ENCODE measurements around the gene PNKP. TPM values are rescaled to one million over a fixed set of nuclear protein-coding genes. Genes with fewer than 3 reads are reported as not detected.

PNKP gene
- total and polyA plus RNA-seq, 2 experiments from 2014 or later, result 74.5 to 98.4 TPM

DNA sequence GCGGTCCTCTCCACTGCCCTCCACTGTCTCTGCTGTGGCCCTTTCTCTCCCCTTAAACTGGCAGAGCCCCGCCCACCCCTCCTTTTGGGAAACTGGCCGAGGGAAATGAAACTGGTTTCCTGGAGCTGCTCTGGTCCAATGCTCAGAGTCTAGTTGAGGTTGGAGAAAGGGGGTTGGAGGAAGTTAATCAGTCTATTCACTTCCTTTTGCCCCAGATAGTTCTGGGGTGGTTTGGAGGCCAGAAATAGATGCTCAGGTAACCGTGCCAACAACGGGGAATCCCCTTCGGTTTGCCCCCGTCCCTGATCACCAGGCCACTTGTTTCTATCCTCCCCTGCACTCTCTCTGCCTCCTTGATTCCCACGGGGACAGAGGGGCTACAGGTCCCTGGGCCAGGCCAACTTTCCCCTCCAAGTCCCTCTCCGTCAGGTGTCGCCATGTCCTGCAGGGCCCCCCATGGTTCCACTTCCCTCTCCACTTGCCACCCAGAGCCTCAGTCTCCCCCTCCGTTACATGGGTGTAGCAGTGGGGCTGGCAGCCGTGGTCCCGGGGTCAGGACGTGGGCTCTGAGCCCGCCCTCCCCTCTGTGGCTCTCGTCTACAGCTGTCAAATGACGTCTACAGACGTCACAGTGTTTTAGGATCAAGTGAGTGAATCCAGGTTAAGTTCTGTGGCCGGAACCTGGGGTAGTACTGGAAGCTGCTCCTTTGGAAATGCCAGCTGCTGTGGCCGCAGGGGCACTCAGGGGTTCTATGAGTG lies 29.7 kb upstream of the PNKP start, which contains the start of gene IL4I1:
IL4I1 (minus strand) TSS at position 25 of the 759 bp plus-strand sequence. CDS start 727 bp downstream, outside the sequence.
- Histone ChIP-seq H3K36me3 (no peaks in the 10 kb centered on the region), H3K9me3 (ENCODE audit: low read depth) (no peaks in the 10 kb centered on the region), H3K4me1 (ENCODE audit: low read depth) (no peaks in the 10 kb centered on the region), H3K27me3 (no peaks in the 10 kb centered on the region), H3K27ac (no peak within 1 kb of the TSS), H3K4me3 (no peak within 1 kb of the TSS)
- TF ChIP-seq, protein P1, sequence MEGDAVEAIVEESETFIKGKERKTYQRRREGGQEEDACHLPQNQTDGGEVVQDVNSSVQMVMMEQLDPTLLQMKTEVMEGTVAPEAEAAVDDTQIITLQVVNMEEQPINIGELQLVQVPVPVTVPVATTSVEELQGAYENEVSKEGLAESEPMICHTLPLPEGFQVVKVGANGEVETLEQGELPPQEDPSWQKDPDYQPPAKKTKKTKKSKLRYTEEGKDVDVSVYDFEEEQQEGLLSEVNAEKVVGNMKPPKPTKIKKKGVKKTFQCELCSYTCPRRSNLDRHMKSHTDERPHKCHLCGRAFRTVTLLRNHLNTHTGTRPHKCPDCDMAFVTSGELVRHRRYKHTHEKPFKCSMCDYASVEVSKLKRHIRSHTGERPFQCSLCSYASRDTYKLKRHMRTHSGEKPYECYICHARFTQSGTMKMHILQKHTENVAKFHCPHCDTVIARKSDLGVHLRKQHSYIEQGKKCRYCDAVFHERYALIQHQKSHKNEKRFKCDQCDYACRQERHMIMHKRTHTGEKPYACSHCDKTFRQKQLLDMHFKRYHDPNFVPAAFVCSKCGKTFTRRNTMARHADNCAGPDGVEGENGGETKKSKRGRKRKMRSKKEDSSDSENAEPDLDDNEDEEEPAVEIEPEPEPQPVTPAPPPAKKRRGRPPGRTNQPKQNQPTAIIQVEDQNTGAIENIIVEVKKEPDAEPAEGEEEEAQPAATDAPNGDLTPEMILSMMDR (IDR thresholded peaks at IDR 0.05; ENCODE audit: low read depth, low read length), result no peak
- peak in 1 of 2 donors; percentile 41 for DNase-seq (ENCODE audit: low read depth in 1 of 2, low spot score in 1 of 2)

DNA sequence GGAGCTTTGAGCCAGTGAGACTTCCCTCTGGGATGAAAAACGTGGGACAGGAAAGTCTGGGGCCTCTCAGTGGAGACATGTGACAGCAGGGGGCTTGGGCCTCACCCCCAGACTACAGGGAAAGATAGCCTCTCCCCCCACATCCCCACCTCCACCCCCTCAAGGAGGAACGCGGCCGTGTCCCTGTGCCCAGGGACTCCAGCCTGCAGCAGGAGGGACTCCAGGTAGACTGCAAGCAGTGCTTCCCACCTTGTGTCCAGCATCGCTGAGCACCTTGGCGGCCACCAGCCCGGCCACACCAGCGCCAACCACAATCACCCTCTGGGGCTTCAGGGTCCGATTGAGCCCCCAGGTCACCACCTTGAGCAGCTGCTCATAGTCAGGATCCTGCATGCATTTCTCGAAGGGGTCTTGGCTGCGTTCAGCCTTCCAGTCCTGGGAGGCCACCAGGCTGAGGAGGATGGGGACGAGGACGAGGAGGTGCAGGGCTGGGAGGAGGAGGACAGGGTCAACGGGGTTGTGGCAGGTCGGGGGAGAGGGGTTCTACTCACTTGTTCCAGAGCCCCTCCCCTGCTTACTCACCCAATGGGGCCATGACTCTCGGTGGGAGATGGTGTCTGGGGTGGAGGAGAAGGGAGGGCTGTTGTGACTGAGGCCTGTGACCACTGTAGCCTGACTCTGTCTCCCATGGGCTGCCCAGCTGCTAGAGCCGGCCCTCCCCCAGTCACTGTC lies 28.4 kb upstream of the PNKP start:
- Histone ChIP-seq H3K9me3 (ENCODE audit: low read depth) (no peaks in the 10 kb centered on the region), H3K4me1 (ENCODE audit: low read depth) (no peaks in the 10 kb centered on the region), H3K36me3 (no peaks in the 10 kb centered on the region), H3K4me3 (no peak overlapping the region), H3K27ac (no peak overlapping the region), H3K27me3 (no peaks in the 10 kb centered on the region)
- DNase-seq (ENCODE audit: low read depth in 1 of 2, low spot score in 1 of 2), result no peak
- TF ChIP-seq, protein P1 (IDR thresholded peaks at IDR 0.05; ENCODE audit: low read depth, low read length), result no peak

DNA sequence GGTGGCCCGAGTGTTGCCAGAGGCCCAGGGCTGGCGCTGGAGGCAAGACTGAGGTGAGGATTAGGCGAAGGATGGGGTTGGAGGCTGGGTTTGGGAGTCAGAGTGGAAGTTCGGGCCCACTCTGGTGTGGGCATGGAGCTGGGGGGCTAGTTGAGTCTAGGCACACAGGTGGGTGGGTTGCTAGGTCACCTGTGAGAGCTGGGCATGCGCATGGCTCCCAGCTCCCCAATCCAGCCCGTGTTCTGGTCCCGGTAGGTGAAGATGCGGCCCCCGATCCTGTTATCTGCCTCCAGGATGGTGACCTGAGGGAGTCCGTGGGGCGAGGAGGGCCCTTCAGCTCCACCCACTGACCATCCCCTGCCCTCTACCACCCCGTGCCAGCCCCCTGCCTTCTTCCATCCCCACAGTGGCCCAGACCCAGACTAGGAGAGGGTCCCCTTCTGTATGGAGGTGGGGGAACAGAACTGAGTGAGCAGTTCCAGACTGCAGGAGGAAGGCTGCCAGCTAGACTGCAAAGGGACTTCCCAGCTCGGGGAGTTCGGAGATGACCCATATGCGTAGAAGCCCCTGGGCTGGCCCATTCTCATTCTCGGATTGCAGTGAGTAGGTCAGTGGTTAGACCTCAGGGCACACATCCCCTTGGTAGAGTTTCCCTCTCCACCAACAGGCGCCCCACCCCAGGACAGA lies 27.6 kb upstream of the PNKP start:
- TF ChIP-seq, protein P1 (IDR thresholded peaks at IDR 0.05; ENCODE audit: low read depth, low read length), result no peak
- Histone ChIP-seq H3K9me3 (ENCODE audit: low read depth) (no peaks in the 10 kb centered on the region), H3K36me3 (no peaks in the 10 kb centered on the region), H3K27ac (no peak overlapping the region), H3K27me3 (no peaks in the 10 kb centered on the region), H3K4me3 (no peak overlapping the region), H3K4me1 (ENCODE audit: low read depth) (no peaks in the 10 kb centered on the region)
- DNase-seq (ENCODE audit: low read depth in 1 of 2, low spot score in 1 of 2), result no peak

DNA sequence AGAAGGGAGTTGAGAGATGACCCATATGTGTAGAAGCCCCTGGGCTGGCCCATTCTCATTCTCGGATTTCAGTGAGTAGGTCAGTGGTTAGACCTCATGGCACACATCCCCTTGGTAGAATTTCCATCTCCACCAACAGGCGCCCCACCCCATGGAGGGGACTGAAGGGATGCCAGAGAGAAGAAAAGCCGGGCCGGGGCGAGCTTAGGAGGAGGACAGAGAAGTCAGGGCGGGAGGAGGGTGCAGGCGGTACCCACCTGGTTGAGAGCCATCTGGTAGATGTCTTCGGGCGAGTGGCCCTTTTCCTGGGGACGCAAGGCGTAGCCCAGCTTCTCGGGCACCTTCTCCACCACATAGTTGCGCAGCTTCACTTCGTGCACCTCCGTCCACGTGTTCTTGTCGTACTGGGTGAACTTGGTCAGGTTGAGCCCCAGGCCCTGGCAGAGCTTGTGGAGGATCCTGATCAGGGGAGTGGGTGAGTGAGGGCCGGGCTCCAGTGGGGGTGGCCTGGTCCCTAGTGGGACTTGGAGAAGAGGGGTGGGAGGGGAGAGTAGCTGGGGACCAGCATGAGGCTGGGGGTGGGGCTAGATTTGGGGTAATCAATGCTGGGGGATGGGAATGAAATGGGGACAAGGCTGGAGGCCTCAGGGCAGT lies 26.8 kb upstream of the PNKP start:
- TF ChIP-seq, protein P1 (IDR thresholded peaks at IDR 0.05; ENCODE audit: low read depth, low read length), result no peak

DNA sequence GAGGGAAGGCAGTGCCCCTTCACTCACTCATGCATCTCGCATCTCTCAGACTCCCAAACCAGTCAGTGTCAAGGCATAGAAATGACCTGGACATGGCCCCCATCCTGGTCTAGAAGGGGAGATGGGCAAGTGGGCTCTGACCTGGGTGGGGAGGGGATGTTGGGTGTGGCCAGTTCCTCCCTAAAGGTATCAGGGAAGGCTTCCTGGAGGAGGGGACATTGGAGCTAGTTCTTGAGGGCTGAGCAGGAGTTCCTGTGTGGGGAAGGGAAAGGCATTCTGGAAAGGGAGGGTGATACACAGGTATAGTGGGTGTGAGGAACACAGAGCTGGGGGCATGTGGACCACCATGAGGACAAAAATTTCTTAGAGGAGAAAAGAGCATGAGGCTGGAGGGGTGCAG lies 25.3 kb upstream of the PNKP start:
- H3K27ac ChIP-seq, result no peak overlapping the region
- no peaks in the 10 kb centered on the region for H3K27me3 ChIP-seq
- H3K36me3 ChIP-seq, result no peaks in the 10 kb centered on the region
- TF ChIP-seq, protein P1 (IDR thresholded peaks at IDR 0.05; ENCODE audit: low read depth, low read length), result no peak
- no peaks in the 10 kb centered on the region for H3K9me3 ChIP-seq (ENCODE audit: low read depth)
- no peaks in the 10 kb centered on the region for H3K4me1 ChIP-seq (ENCODE audit: low read depth)
- no peak overlapping the region for H3K4me3 ChIP-seq
- DNase-seq (ENCODE audit: low read depth in 1 of 2, low spot score in 1 of 2), result no peak

More for the DNA sequence above, 26.8 kb upstream of the PNKP start:
- Histone ChIP-seq H3K36me3 (no peaks in the 10 kb centered on the region), H3K27ac (no peak overlapping the region), H3K4me1 (ENCODE audit: low read depth) (no peaks in the 10 kb centered on the region), H3K4me3 (no peak overlapping the region), H3K27me3 (no peaks in the 10 kb centered on the region), H3K9me3 (ENCODE audit: low read depth) (no peaks in the 10 kb centered on the region)
- no peak for DNase-seq (ENCODE audit: low read depth in 1 of 2, low spot score in 1 of 2)
